Glutamatergic neuron (in vitro differentiated cells): Measurements from ENCODE around the gene GYG1. TPM values are rescaled to one million over a fixed set of nuclear protein-coding genes. Genes with fewer than 3 reads are reported as not detected.

Experiments
- DNase-seq: peaks from one replicate; pipeline ENCODE4 v3.0.0; 2022
- H3K27ac Mint-ChIP-seq: one replicate; pipeline ENCODE4 v1.8.0; 2020; ENCODE audit warnings: mild to moderate bottlenecking, mixed read lengths, inconsistent platforms; ENCODE audit not compliant: unreplicated experiment
- H3K27me3 Mint-ChIP-seq: one replicate; pipeline ENCODE4 v1.8.0; 2020; ENCODE audit warnings: mild to moderate bottlenecking, moderate library complexity, mixed read lengths, inconsistent platforms; ENCODE audit not compliant: unreplicated experiment
- H3K36me3 Mint-ChIP-seq: one replicate; pipeline ENCODE4 v1.8.0; 2020; ENCODE audit warnings: mild to moderate bottlenecking, mixed read lengths, inconsistent platforms; ENCODE audit not compliant: unreplicated experiment
- H3K4me1 Mint-ChIP-seq: one replicate; pipeline ENCODE4 v1.8.0; 2020; ENCODE audit warnings: mild to moderate bottlenecking, low read depth, mixed read lengths, inconsistent platforms; ENCODE audit not compliant: unreplicated experiment
- H3K4me3 Mint-ChIP-seq: one replicate; pipeline ENCODE4 v1.8.0; 2020; ENCODE audit warnings: mild to moderate bottlenecking, mixed read lengths, inconsistent platforms; ENCODE audit not compliant: unreplicated experiment
- H3K9me3 Mint-ChIP-seq: one replicate; pipeline ENCODE4 v1.8.0; 2020; ENCODE audit warnings: mild to moderate bottlenecking, moderate library complexity, mixed read lengths, inconsistent platforms; ENCODE audit not compliant: unreplicated experiment
- total RNA-seq: library from RNA; stranded (reverse); fragmentation: NEBNext Ultra II Directional; extraction: Animal tissue kit (Norgen Biotek cat#: 25700); gene quantifications from one replicate; pipeline ENCODE4 v1.2.1, GENCODE V29; 2021; ENCODE audit not compliant: unreplicated experiment
- TF ChIP-seq, protein P1 (sequence below): fragments of 200-600 bp; sonication (generic); IDR thresholded peaks from one replicate; pipeline ENCODE4 v1.5.0; 2021; ENCODE audit not compliant: partially characterized antibody, unreplicated experiment

Gene GYG1
- total RNA-seq, 1 donor from 2014 or later: 27.3 TPM

DNA sequence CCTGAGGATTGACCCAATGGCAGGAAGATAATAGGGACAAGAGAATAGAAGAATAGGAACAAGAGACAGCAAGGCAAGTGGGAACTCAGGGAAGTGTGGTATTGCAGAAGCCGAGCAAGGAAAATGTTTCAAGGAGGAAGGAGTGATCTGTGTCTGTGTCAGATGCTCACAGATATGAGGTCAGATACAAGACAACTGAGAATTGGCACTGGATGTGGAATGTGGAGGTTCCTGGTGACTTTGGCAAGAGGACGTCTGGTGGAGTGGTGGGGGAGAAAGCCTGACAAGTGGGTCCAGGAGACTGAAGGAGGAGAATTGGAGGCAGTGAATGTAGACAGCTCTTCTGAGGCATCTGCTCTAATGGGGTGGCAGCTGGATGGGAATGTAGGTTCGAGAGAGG is 24.1 kb downstream of the GYG1 start:
- DNase-seq: no peak
- Mint-ChIP-seq H3K27ac (peak overlapping the region; percentile 23), H3K4me3 (no peak overlapping the region), H3K27me3 (no peaks in the 10 kb centered on the region), H3K36me3 (peaks cover 9% of the 10 kb centered on the region), H3K9me3 (peaks cover 5% of the 10 kb centered on the region), H3K4me1 (peaks cover 6% of the 10 kb centered on the region)
- TF ChIP-seq, protein P1, sequence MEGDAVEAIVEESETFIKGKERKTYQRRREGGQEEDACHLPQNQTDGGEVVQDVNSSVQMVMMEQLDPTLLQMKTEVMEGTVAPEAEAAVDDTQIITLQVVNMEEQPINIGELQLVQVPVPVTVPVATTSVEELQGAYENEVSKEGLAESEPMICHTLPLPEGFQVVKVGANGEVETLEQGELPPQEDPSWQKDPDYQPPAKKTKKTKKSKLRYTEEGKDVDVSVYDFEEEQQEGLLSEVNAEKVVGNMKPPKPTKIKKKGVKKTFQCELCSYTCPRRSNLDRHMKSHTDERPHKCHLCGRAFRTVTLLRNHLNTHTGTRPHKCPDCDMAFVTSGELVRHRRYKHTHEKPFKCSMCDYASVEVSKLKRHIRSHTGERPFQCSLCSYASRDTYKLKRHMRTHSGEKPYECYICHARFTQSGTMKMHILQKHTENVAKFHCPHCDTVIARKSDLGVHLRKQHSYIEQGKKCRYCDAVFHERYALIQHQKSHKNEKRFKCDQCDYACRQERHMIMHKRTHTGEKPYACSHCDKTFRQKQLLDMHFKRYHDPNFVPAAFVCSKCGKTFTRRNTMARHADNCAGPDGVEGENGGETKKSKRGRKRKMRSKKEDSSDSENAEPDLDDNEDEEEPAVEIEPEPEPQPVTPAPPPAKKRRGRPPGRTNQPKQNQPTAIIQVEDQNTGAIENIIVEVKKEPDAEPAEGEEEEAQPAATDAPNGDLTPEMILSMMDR: no peak

DNA sequence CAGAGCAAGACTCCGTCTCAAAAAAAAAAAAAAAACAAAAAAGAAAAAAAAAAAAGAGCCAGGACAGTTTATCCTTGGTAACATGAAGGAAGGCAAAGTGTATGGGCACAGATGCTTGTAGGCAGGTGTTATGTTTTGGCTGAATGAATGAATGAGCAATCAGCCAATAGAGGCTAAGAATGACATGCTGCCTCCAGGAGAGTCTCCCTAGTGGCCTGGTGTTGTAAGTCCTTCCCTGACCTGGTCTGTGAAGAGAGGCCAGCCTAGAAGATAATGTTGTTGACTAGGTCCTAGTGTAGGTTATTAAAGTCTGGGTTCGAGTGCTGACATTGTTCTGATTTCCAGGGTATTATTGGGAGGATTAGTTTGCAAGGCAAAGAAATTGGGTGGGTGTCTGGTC is 24.9 kb downstream of the GYG1 start:
- peaks cover 5% of the 10 kb centered on the region for H3K9me3 Mint-ChIP-seq
- peaks cover 9% of the 10 kb centered on the region for H3K36me3 Mint-ChIP-seq
- H3K4me1 Mint-ChIP-seq: peaks cover 6% of the 10 kb centered on the region
- TF ChIP-seq, protein P1: no peak
- no peak for DNase-seq
- H3K27ac Mint-ChIP-seq: no peak overlapping the region
- no peak overlapping the region for H3K4me3 Mint-ChIP-seq
- H3K27me3 Mint-ChIP-seq: no peaks in the 10 kb centered on the region

DNA sequence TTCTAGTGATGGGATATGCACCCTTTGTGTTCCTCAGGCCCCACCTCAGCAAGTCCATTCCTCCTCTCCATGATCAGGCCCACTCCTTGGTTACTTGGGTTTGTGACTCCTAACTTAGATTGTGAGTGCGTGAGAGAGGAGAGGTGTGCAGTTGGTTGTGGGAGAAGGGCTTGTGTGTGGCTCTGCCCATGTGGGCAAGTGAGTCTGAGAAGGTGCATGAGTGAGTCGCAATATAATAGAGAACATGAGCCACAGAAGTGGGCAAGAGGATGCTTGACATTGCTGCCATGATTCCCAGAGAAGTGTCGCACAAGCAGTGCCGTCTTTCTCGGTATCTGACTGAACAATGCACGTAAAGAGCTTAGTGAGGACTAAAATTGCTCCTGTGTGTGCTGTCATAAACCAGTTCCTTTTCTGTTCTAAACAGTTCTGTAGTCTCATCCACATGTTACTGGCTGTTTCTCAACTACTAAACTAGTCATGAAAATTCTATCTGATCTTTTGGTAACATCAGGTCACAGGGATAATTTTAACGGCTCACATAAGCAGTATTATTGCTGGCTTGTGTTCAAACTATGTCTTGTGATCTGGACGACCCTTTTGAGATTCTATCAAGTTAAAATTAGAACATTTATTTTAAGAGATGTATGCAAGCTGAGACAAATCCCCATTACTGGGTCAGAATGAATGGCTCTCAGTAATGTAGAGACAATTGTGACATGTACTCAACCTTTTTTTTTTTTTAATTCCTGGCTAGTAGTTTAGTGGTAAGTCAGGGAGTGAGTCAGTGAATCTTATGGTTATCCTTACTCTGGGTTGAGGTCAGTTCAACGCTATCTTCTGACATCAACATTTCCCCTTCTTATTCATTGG is 25.6 kb downstream of the GYG1 start:
- Mint-ChIP-seq H3K27ac (no peak overlapping the region), H3K36me3 (peaks cover 9% of the 10 kb centered on the region)

DNA sequence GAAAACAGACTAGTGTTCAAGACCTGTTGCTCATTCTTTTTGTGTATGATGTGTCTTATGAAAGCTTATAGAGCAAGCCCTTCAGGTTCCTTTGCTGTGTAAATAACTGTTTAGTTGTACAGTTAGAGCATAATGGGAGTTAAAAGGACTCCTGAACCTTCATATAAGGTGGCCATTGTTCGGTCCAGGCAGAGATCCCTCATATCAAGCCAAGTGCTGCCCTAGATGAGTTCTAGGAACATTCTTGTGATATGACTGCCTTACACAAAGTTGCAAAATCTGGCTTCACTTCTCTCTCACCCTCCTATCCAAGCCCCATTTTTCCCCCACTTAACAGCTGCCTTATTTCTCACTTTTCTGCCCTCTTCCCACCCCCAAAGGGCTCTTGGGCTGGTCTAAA is 26.9 kb downstream of the GYG1 start:
- Mint-ChIP-seq H3K4me3 (no peak overlapping the region), H3K4me1 (peaks cover 6% of the 10 kb centered on the region), H3K36me3 (peaks cover 9% of the 10 kb centered on the region), H3K27ac (no peak overlapping the region), H3K27me3 (no peaks in the 10 kb centered on the region), H3K9me3 (peaks cover 5% of the 10 kb centered on the region)
- no peak for DNase-seq
- TF ChIP-seq, protein P1: no peak

More for the DNA sequence above, 25.6 kb downstream of the GYG1 start:
- Mint-ChIP-seq H3K4me1 (peaks cover 6% of the 10 kb centered on the region), H3K9me3 (peaks cover 5% of the 10 kb centered on the region), H3K4me3 (no peak overlapping the region), H3K27me3 (no peaks in the 10 kb centered on the region)
- DNase-seq: no peak
- TF ChIP-seq, protein P1: no peak

DNA sequence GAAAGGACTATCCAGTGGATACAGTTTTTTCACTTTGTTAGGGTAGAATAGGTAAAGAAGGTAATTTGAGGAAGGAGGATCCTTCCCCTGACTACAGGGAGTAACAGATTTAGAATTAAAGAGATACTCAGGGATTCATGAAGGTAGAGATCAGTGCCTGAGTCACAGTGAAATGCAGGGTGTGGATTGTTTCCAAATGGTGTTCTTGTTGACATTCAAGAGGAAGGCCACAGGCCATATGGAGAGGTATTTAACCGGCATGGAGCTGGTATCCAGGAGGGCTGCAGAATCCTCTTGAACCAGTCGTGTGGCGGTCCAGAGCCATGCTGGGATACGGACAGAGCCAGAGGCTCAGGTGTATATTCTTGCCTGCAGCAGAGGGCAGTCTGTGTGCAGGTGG is 28.2 kb downstream of the GYG1 start:
- H3K27ac Mint-ChIP-seq: no peak overlapping the region
- DNase-seq: no peak
- H3K4me3 Mint-ChIP-seq: no peak overlapping the region
- TF ChIP-seq, protein P1: no peak
- peaks cover 3% of the 10 kb centered on the region for H3K4me1 Mint-ChIP-seq
- H3K36me3 Mint-ChIP-seq: peaks cover 20% of the 10 kb centered on the region
- peaks cover 5% of the 10 kb centered on the region for H3K9me3 Mint-ChIP-seq
- H3K27me3 Mint-ChIP-seq: no peaks in the 10 kb centered on the region
